UCSD-AML1 (cell line): ENCODE measurements around the gene PLD4.

ENCODE experiments used
- DNase-seq: peaks from one replicate; lab custom pipeline; 2025; ENCODE audit not compliant: unreplicated experiment; lab: John Stamatoyannopoulos, UW

Gene PLD4

DNA sequence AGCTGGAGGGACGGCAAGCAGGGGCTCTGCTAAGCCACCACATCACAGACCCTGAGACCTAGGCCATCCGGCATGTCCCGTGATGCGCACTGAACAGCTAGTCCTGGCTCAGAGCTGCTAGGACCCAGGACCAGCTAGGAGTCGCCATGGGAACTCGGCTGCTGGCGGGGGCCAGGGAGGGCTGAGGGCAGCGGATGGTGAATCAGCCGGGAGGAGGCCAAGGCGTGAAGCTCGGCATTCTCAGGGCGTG is 48.4 kb downstream of the PLD4 start:
- no peak for DNase-seq

DNA sequence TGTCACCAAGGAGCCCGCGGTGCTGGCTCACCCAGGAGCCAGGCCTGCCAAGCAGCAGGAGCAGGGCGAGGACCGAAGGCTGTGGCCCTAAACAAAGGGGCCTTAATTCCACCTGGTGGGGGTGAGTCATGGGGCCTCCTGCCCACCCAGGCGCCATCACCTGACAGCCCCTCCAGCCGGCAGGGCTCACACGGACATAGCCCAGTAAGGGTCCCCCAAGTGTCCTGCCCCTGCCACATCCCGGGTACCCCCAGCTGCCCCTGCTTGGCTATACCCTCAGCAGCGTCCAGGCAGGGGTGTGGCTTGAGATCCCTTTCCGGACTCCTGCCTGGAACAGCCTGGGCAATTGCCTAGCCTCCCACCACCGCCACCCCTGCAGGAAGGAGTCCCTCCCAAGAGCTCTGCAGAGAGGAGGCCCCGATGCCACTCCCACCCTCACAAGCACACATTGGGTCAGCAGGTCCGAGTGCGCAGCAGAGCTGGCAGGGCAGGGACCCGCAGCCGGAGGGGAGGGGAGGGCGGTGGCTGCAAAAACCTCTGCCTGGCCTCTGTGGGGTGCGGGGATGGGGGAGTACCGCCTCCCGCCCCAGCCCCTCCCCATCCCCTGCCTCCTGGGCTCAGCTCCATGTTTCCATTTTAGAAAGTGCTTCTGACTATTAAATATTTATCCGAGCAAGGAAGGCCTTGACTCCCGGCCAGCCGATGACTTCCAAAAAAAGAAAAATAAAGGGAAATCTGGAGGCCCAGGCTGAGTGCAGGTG is 48.9 kb downstream of the PLD4 start:
- no peak for DNase-seq

DNA sequence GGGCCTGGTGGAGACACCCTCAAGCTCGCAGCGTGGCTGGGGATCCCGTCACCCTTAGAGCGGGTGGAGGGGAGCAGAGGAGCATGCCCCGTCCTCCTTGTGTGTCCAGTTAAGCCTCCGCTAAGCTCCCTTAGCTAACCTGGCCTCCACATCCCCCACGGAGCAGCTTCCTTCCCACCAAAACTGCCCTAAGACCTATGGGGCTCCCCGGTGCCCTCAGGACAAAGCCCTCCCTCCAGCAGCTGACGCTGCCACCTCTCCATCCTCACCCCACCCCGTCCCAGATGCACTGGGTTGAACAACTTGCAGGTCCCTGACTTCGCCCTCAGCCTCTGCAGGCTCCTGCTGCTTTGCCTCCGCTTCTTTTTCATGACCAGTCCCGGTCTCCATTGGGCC is 49.5 kb downstream of the PLD4 start:
- no peak for DNase-seq

DNA sequence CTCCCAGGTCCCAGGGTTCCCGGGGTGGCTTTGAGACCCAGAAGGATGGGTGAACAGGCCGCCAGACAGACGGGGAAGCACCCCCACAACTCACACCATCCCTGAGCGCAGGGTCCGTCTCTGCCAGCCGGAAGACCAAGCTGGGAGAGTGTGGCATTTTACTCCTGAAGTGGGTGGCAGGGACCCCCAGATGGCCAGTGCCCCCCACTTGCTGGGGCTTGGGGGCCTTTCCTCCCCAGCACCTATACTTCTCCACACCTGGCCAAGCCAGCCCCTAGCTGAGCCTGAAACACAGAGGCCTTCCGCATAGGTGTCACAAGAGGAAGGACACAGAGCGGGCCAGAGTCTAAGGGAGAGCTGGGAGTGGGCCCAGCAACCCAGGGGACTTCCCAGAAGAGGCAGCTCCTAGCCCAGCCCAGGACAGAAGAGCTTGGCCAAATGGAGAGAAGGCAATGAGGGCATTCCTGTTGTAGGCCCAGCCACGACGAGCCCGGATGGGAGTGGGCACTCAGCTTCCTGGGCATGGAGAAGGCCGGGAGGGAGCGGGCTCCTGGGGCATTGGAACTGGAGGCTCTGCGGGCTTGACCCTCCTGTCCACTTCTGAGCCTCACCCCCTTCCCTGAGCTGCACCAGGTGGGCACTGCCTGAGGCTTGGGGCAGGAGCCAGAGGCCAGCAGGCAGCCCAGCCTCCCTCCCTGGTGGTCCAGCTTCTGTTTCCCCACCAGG is 50.1 kb downstream of the PLD4 start:
- DNase-seq, result no peak

DNA sequence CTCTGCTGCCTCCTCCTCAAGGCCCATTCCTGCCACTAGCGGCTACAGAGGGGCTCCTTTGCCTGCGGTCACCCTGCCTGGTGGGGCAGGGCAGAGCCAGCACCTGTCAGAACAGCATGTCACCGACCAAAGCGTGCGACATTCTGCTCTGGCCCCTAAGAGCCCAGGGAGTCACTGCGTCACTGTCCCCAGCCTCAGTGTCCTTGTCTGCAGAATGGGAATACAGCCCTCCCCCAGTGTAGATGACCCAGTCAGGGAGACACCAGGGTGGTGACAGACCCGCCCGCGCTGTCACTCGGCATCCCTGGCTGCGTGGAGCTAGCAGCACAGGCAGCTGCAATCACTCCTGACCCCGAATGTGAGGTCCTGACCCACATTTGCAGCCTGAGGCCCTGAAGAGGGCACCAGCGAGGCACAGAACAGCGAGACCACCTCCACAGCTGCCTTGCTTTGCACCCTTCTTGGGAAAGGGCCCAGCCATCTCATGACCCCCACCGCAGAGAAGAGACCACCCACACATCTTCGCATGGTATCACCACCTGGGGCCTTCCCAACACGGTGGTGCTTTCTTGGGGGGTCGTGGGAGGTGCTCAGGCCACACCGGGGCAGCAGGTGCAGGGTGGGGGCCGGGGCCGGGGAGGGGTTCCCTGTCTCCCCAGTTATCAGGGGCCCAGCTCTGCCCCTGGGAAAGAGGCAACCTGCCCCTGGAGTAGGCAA is 51.0 kb downstream of the PLD4 start:
- DNase-seq, result peak; percentile 53

DNA sequence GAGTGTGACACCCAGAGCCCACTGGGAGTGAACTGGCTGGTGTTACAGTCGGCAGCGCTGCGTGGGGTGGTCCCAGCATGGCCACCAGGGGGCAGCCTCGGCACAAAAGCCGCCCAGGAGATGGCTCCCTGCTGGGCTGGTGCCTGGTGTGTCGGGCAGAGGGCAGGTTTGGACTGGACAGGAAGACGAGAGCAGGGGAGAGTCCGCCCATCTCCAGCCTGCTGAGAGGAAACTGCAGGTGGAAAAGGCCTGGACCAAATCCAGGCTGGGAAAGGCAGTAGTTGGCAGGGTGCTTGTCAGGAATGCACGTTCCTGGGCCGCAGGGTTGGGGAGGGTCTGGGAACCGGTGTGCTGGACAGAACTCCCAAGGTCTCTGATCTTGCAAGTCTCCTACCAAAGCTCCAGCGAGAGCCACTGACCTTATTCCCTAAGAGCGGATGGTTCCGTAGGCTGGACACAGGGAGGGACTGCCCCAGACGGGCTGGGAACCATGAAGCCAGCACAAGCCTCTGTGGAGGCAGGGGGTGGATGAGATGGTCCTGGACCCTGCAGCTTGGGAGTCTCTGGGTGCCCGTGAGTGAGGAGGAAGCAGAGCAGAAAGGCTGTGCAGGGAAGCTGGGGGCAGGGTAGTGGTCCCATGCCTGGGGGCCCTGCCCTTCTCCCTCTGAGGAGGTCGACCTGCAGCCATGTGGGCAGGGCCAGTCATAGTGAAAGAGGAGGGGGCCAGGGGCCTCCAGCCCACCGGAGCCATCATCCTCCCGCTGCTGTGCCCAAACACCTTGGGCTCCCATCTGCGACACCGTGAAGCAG is 51.7 kb downstream of the PLD4 start:
- peak; percentile 85 for DNase-seq

DNA sequence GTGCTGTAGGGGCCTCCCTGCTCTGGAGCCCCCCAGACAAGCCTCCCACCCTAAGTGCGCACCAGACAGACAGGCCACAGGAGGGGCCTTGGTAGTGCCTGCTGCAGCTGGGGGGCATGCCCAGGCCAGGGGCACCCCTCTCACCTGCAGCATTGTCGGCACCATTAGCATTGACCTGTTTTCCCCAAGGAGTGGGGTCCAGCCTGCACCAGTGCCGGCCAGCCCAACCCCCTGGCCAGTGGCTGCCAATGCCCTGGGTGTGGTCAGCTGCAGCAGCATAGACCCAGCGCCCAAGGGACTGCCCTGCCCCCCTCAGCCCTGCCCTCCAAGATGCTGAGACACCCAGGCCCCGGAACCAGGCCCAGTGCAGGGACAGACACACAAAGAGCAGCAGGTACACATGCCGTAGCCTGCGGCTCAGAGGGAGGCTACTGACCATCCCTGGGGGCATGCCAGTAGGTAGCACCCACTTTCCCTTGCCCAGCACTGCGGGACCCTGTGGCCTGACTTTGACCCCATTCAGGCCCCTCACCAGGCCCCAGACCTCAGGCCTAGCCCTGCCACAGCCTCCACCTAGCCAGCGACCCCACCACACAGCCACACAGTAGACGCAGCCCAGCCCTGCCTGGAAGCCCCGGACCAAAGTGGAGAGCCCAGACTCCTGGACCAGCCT is 52.5 kb downstream of the PLD4 start:
- DNase-seq, result no peak

DNA sequence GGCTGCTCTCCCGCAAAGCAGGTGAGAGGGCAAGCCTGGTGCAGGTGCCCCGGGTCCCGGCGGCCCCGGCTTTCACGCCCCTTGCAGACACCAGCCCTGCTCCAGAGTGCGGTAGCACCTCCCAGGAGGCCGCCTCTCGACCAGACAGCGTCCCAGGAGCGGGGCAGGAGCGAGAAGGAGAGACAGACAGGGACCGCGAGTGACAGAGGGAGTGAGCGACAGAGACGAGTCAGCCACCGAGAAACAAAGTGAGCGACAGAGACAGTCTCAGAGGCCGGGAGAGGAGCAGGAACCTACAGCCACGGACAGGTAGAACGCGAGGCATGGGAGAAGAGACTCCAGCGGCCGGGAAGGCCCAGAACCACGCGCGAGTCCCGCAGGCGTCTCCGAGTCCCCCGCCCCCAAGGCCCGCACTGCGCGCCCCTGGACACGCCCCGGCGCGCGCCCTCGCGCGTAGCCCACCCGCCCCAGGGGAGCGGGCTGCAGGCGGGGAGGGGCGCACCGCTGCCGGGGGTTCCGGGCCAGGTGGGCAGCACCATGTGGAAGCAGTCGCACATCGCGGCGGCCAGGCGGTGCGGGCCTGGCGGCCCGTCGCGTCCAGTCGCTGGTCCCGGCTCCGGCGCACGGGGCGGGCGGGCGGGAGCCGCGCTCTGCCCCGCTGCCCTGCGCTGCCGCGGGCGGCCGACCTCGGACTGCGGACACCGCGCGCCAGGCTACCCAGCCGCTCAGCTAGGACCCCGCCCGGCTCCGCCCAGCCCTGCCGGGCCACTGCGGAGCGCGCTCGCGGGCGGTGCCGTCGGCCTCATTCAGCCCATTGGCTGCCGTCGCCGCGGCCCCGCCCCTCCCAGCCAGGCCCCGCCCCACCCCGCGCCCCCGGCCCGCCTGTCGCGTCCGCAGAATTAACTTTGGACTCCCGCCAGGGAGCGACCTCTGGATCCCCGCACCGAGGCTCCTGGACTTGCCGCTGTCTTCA is 53.3 kb downstream of the PLD4 start, which contains the start of gene AHNAK2:
Gene AHNAK2 (minus strand): TSS at position 694 of the 973 bp plus-strand sequence. CDS start 137 bp downstream, at position 557.
- DNase-seq, result peak; percentile 81

DNA sequence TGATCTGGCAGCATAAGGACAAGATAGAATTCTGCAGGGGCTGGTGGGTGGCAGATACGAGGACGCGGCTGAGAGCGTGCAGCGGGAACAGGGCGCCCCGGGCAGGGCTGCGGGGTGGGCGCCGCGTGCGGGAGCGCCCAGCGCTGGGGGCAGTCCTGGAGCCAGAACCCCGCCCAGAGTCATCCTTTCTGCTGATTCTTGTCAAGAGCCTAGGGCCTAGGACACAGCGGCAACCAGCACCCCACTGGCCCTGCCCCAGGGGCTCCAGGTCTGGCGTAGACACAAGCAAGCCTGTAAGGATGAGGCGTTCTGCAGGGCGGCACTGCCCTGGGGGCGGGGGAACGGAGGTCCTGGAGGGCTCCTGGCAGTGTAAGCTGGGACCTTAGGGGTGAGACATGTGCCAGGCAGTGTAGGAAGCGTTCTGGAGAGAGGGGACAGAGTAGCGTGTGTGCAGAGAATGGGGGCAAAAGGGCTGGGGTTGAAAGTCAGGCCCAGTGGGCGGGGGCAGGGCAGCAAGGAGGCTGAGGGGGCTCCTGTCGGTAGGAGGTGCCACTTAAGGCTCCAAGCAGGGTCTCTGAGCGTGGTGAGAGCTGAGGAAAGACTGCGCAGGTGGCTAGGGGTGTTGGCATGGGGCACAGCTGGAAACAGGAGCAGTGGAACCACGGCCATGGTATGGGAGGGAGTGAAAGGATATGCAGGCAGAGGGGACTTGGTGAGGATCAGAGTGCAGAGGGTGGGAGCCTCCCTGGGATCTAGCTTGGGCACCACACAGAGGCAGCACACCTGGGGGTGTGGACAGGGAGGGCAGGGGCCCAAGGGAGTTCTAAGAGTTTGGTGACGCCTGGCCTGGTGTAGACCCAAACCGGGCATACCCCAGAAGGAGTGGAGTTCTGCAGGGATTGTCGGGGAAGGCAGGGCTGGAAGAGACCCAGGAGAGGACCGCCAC is 54.3 kb downstream of the PLD4 start:
- no peak for DNase-seq

DNA sequence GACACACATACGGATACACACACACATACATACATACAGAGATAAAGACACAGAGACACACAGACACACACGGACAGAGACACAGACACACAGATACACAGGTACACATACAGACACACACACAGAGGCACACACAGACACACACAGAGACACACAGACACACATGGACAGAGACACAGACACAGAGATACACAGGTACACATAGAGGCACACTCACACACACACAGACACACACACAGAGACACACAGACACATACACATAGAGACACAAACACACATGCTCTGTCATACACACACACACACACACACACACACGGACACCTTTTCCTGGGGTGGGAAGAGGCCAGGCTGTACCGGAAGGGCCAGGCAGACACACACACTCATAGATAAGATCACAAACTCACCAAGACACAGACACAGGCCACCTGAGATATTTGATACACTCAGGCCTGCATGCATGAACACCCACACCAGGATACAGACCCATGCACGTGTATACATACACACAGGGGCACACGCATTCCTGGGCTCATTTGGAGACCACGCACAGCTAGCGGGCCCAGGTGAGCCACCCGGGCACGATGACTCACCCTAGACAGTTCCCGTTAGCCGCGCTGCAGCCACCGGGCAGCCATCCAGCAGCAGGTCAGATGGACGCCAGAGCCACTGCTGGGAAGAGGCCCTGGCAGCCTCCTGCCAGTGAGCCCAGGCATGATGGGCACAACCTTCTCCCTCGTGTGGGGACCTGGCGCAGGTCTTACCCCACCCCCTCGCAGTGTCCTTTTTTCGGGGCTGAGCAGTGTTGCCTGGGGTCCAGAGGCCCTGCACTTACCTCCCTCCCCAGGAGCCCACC is 55.3 kb downstream of the PLD4 start:
- DNase-seq, result no peak

DNA sequence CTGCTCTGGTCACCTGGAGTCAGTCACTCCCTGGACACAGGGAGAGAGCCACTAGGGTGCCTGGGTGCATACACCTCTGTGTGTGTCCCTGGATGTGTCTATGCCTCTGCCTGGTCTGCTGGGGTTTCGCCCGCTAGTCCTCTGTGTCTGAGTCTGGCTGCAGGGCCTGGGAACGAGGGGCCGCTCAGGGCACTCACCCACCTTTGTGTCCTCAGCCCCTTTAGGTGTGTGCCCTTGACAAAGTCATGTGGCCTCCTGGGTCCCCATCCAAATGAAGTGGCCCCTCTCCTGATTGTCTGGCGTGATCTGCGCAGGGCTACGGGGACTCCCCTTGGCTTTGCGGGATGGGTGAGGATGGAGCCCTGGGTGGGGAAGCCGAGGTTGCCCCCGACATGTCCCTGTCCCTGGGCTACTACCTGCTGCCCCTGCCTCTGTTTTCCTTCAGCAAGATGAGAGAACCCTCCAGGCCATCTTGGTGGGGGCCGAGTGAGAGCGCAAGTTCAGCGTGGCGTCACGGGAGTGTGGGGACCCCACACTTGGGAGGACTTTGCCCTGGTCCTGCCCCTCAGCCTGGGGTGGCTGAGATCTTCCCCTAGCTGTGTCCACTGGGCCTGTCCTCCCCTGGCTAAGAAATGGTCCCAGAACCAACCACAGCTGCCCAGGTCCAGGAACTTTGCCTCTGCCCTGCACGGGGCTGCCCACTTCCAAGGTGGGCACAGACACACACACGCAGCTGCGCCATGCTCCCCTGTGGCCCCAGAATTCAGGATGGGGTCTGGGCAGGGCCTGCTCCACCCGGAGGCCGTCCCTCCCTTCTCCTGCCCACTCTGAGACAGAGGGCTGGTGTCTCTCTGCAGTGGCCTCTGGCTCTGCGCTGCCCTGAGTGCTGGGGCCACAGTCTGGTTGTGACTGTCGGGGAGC is 56.2 kb downstream of the PLD4 start:
- DNase-seq, result no peak

DNA sequence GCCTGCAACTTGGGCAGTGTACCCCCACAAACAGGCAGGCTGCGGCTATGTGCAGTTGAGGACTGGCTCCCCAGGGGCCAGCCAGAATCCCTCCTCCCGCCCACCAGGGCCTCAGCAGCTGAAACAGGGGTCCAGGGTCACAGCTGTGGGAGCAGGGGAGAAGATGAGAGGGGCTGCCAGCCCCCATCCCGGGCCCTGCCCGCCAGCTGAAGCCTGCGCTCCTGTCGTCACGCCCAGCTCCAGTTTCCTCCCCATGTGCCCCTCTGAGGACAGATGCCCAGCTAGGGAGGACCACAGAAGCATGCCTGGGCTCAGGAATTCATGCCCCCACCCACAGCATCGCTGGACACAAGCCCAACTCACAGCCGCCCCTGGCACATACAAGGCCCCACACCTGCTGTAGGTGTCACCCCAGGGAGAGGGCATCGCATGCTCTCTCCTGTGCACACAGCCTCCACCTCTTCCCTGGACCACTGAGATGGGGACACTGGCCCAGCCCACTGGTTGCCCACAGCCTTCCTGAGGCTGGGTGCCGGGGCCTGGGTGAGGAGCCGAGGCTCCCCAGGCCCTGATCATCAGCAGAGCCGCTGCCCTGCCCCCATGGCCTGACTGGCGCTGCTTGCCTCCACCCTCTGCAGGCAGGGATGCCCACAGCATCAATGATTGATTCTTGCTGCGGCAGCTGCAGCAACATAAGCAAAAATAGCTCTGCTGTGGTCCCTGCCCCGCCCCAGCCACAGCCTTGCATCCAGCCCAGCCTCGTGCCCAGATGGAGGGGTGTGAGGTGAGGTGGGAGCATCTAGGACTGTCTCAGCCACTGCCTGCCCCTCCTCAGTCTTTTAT is 57.2 kb downstream of the PLD4 start:
- DNase-seq, result no peak

DNA sequence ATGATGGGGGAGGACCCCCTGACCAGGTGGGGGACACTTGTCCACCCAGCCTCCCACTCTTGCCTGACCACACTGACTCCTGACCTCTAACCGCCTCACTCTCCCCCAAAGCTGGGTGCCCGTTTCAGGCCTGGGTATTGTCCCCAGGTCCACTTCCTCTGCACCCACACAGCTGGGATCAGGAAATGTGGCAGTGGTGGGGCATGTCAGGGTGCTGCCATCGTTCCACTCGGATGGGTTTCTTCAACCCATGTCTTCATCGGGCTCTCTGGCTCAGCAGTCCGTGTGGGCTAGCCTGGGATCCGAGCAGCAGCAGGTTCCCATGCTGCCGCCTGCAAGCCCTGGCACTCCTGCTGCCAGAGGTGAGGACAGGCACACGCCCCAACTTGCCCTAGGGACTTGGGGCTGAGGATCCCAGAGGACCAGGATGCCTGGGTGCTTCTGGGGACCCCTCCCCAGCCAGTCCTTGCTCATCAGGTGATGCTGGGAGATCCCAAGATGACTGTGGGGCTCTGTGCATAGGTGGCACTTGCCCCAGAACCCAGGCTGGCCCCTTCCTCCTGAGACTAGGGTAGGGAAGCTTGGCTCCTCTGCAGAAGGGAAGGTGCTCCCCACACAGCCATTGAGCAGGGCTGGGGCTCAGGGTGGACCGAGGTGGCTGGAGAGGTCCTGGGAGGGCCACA is 58.0 kb downstream of the PLD4 start:
- no peak for DNase-seq
